Measurements from ENCODE around the gene NDUFA1. TPM values are rescaled to one million over a fixed set of nuclear protein-coding genes. Genes with fewer than 3 reads are reported as not detected.
A peak's percentile ranks its signal among the peaks of the same experiment; 100 is the strongest.
"Not testable (repeated sequence)": the region's sequence is repeated elsewhere in the genome, so short reads cannot be mapped to it uniquely, and the experiment has no call there.

The NDUFA1 gene
- total RNA-seq (100 to 1,000 TPM; 395 to 638 (median 548) TPM), polyA plus RNA-seq (1,000 to 10,000 TPM in 1 of 2 donors, 100 to 1,000 TPM in 1; 486 to 2,208 TPM)
- long read RNA-seq, donor 1, transcript NDUFA1-201 (3 exons, 766 nt), result major isoform, 436 of 904 reads
- long read RNA-seq, donor 1, partial matches to known transcripts, result 462 of 904 reads
- long read RNA-seq, donor 1, other reads (novel, unspliced or antisense), result 6 of 904 reads
- long read RNA-seq, donor 2, transcript NDUFA1-201 (3 exons, 766 nt), result major isoform, 543 of 1,153 reads
- long read RNA-seq, donor 2, partial matches to known transcripts, result 606 of 1,153 reads
- long read RNA-seq, donor 2, other reads (novel, unspliced or antisense), result 4 of 1,153 reads
- long read RNA-seq, donor 3, transcript NDUFA1-201 (3 exons, 766 nt), result major isoform, 22 of 53 reads
- long read RNA-seq, donor 3, partial matches to known transcripts, result 31 of 53 reads
- long read RNA-seq, donor 3, other reads (novel, unspliced or antisense), result 0 of 53 reads

DNA sequence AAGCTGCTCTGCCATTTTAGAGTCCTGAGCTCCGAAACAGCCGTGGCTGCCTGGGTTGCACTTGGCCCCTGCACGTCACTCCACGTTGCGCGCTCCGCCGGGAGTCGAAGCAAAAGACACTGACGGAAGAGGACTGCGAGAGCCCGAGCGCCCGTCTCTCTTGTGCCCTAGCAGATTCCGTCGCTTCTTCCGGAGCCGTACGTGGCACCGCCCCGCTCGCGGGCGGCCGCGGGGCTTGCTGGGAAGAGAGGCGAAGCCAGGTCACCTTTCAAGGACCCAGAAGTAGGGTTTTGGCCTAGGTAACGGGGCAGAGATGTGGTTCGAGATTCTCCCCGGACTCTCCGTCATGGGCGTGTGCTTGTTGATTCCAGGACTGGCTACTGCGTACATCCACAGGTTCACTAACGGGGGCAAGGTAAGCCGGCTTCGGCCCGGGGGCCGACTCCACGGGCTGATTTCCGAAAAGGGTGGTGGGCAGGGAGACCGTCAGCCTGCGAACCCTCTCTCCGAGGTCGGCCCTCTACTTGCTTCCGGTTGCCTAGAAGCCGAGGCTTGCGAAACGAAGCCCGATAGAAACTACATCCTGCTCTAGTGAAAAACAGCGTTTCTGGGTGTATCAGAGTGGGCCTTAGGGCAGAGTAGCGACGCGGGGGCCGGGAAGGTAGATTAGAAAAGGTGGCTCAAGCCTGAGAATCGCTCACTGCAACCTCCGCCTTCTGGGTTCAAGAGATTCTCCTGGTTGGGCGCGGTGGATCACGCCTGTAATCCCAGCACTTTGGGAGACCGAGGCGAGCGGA, at the start of gene NDUFA1, which contains the start of gene RNF113A:
Gene NDUFA1, plus strand, starts transcription at position 234 of the 797 bp plus-strand sequence. Its CDS starts 80 bp downstream, at position 314.
Gene RNF113A, minus strand, starts transcription at position 135 of the 797 bp plus-strand sequence. Its CDS starts 120 bp downstream, at position 15.
- DNase-seq (peak; percentile 77 to 85), ATAC-seq (peak; percentile 96 to 99 (median 98))
- 0 to 1% methylated on average over 47 to 62 of the region's 62 CpGs for WGBS, 2 donors
- Histone ChIP-seq H3K4me1 (peaks cover 0 to 29% (median 8%) of the 10 kb centered on the region in 9 donors), H3K27me3 (no peaks in the 10 kb centered on the region), H3K27ac (peak within 1 kb of the TSS; percentile 89 to 97 (median 94)), H3K4me3 (peak within 1 kb of the TSS; percentile 50 to 81 (median 68)), H3K9me3 (no peaks in the 10 kb centered on the region), H3K36me3 (peaks cover 0 to 27% (median 0%) of the 10 kb centered on the region in 9 donors)
- TF ChIP-seq CTCF (IDR thresholded peaks at IDR 0.05), result no peak
- intact Hi-C loops (cut with DNase I), result loop anchor here in 8 of 10 donors (1.0 to 10.0 kb wide), 6 partner anchors 18 to 87 kb away; partner anchors contain the start of genes RPL39 (in 5 of the 8) and UPF3B (in 2 of the 8)

DNA sequence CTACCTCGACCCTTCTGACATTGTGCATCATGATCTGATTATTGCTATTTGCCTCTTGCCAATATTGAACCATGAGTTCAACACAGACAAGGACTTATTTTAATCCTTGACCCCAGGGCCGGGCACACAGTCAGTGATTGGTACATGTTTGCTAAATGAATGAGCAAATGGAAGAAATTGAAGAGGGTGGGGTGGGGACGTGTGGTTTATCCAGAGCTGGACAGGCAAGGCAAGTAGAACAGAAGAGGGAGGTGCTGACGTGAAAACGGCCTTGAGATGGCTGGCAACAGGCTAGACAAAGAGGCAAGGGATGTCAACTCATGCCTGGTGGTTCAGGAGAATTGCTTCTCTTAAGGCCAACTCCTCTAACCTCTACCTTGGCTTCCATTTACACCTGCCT, 47.4 kb upstream of the NDUFA1 start:
- H3K36me3 ChIP-seq, result not testable (repeated sequence)

DNA sequence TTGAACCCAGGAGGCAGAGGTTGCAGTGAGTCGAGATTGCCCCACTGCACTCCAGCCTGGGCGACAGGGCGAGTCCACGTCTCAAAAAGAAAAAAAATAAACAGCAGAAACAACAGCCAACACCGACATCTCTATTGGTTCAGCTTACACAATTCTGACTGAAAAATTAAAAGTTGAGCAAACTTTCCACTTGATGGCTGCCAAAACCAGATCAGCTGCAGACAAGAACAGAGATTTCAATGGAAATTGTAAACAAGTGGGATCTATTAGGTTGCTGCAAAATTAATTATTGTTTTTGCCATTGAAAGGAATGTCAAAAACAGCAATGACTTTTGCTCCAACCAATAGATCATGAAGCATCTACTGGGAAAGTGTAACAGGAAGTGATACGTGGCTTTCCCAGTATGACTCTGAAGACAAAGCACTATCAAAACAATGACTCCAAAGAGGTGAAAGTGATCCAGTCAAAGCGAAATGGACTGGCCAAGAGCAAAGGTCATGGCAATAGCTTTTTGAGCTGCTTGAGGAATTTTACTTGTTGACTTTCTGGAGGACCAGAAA, 45.2 kb upstream of the NDUFA1 start:
- intact Hi-C loops (cut with DNase I), result no loop called here
- H3K4me1 ChIP-seq, result no peaks in the 10 kb centered on the region
- no peaks in the 10 kb centered on the region for H3K27me3 ChIP-seq
- TF ChIP-seq CTCF (IDR thresholded peaks at IDR 0.05), result no peak
- no peaks in the 10 kb centered on the region for H3K9me3 ChIP-seq
- WGBS, 2 donors, result 78 to 83% methylated on average over 7 of the region's 7 CpGs
- H3K36me3 ChIP-seq, result peaks cover 0 to 17% (median 0%) of the 10 kb centered on the region in 9 donors
- ATAC-seq, result no peak
- no peak overlapping the region for H3K27ac ChIP-seq
- DNase-seq, result no peak
- H3K4me3 ChIP-seq, result no peak overlapping the region

More for the DNA sequence above, 47.4 kb upstream of the NDUFA1 start:
- H3K9me3 ChIP-seq; H3K27me3 ChIP-seq; ATAC-seq; H3K4me3 ChIP-seq; DNase-seq; H3K27ac ChIP-seq; intact Hi-C loops (cut with DNase I); H3K4me1 ChIP-seq: not testable (repeated sequence)
- WGBS, 2 donors, result 80% methylated on average over 1 of the region's 5 CpGs; no CpG with 5 or more reads in 1 of the 2 donors

DNA sequence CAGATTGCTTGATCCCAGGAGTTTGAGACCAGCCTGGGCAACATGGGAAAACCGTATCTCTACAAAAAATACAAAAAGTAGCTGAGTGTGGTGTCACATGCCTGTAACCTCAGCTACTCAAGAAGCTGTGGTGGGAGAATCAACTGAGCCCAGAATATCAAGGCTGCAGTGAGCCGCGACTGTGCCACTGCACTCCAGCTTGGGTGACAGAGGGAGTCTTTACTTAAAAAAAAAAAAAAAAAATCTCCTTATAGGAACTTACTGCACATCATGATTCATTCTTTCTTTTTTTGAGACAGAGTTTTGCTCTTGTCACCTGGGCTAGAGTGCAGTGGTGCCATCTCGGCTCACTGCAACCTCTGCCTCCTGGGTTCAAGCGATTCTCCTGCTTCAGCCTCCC, 43.2 kb upstream of the NDUFA1 start:
- TF ChIP-seq CTCF (IDR thresholded peaks at IDR 0.05), result no peak
- intact Hi-C loops (cut with DNase I), result no loop called here
- no peaks in the 10 kb centered on the region for H3K27me3 ChIP-seq
- H3K9me3 ChIP-seq, result no peaks in the 10 kb centered on the region
- peaks cover 0 to 35% (median 0%) of the 10 kb centered on the region in 9 donors for H3K36me3 ChIP-seq
- DNase-seq (no peak), ATAC-seq (no peak)
- 94 to 97% methylated on average over 5 of the region's 5 CpGs for WGBS, 2 donors
- H3K27ac ChIP-seq, result no peak overlapping the region
- H3K4me1 ChIP-seq, result no peaks in the 10 kb centered on the region
- H3K4me3 ChIP-seq, result no peak overlapping the region
